ENCODE measurements around the gene TAOK1. TPM values are rescaled to one million over a fixed set of nuclear protein-coding genes. Genes with fewer than 3 reads are reported as not detected.
A peak's percentile ranks its signal among the peaks of the same experiment; 100 is the strongest.

TAOK1 gene
- total and polyA plus RNA-seq, 9 of the 15 experiments (the other 6 are each of a cell fraction or from before 2014, with no cell fraction given): 3.2 to 33.1 (median 16.5) TPM

- peak; percentile 99 for TF ChIP-seq ZBTB33 (CRISPR knock-in tag; IDR thresholded peaks at IDR 0.05)
- TF ChIP-seq POLR2G (IDR thresholded peaks at IDR 0.05; ENCODE audit: low read depth, low read length): peak; percentile 60; the same call in 1 of the 2 replicates
- TF ChIP-seq MXD1 (CRISPR knock-in tag; IDR thresholded peaks at IDR 0.05; ENCODE audit: borderline replicate concordance, poor library complexity, severe bottlenecking): peak; percentile 13
- TF ChIP-seq ZNF134 (CRISPR knock-in tag; conservative IDR thresholded peaks at IDR 0.05): no peak
- TF ChIP-seq BHLHE40 (IDR thresholded peaks at IDR 0.05; ENCODE audit: low read length): 0 out of 2 replicates have a peak, but pooled peaks have one; percentile 15
- TF ChIP-seq MGA (IDR thresholded peaks at IDR 0.05): peak; percentile 55
- TF ChIP-seq ZNF592 (IDR thresholded peaks at IDR 0.05): 0 out of 2 replicates have a peak, but pooled peaks have one; percentile 64
These were observed 182.8 kb downstream of the TAOK1 start (continued) for GRCh38 chr17:29572691-29573557.

Measured in K562 (cell line).